Panc1 (cell line): ENCODE measurements around the gene BAD.

ENCODE experiments used
- CTCF ChIP-seq: fragments of 450-650 bp; IDR thresholded peaks from 2 replicates; pipeline ENCODE4 v1.5.1; 2017; ENCODE audit warnings: mild to moderate bottlenecking
- POLR2AphosphoS5 ChIP-seq: IDR thresholded peaks from 2 replicates; pipeline ENCODE4 v1.6.1; 2012; ENCODE audit warnings: mild to moderate bottlenecking, low read depth, low read length, moderate library complexity
- REST ChIP-seq, 2 experiments: IDR thresholded peaks; 2 replicates each; pipeline ENCODE4 v1.6.1; 2011 to 2012; ENCODE audit warnings: low read depth in 2 of 2, control low read depth in 1 of 2, low read length in 1 of 2, mild to moderate bottlenecking in 1 of 2, moderate library complexity in 1 of 2; ENCODE audit not compliant: insufficient read depth in 1 of 2

- TF ChIP-seq CTCF (no peak), POLR2AphosphoS5 (no peak), REST (IDR thresholded peaks at IDR 0.05; ENCODE audit: insufficient read depth in 1 of 2, low read depth in 2 of 2, low read length in 1 of 2) (no peak)
These were observed 42.9 kb upstream of the BAD start for GRCh38 chr11:64327375-64327774.
